ENCODE results near the gene BNC2.

BNC2 gene

DNA sequence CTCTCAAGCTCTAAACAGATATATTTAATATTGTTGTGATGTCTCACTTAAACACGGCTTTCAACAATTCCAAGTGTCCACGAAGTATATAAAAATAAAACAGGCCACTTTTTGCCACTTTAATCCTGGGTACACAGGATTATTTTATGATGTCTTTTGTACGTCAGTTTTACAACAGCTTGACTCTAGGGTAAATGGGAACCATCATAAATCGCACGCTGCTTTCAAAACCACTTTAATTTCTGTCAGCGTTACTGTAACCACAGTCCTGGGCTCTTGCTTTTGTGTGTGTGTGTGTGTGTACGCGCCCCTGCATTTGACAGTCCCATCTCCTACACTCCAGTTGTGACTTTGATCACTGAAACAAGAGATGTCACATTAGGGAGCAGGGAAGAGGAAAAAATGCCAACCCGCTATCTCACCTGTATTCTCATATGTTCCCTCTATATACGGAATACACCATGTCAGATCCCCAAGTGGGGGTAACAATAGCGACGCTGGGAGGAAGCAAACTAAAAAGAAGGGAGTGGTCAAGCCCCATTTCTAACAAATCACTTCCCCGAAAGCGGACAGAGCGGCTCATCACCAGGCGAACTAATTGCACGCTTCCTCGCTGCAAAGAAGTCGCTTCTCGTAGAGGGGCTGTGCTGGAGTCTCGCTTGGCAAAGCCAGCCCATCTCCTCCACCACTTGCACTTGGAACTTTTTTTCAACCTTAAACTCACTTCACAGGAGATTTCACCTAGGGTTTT is 1.2 kb downstream of the BNC2 start:
- DNase-seq (ENCODE audit: low read depth in 3 of 3) = no peak

DNA sequence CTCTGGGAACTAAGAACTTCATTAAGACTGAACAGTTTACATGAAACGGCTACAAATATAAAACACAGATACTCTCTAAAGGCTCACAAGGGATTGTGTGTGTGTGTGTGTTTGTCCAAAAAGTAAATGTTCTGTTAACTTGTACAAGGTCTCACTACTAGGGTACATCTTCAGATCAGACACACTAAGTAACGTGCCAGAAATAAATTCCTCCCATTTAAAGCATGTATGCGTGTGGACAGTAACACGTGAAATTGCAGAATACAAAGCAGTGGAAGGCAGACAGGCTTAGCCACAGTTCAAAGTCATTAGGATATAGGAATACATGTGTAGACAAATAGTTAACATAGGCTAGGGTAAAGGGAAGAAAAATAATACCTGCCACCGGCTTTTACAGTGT is 1.8 kb downstream of the BNC2 start:
- DNase-seq (ENCODE audit: low read depth in 3 of 3) = no peak

DNA sequence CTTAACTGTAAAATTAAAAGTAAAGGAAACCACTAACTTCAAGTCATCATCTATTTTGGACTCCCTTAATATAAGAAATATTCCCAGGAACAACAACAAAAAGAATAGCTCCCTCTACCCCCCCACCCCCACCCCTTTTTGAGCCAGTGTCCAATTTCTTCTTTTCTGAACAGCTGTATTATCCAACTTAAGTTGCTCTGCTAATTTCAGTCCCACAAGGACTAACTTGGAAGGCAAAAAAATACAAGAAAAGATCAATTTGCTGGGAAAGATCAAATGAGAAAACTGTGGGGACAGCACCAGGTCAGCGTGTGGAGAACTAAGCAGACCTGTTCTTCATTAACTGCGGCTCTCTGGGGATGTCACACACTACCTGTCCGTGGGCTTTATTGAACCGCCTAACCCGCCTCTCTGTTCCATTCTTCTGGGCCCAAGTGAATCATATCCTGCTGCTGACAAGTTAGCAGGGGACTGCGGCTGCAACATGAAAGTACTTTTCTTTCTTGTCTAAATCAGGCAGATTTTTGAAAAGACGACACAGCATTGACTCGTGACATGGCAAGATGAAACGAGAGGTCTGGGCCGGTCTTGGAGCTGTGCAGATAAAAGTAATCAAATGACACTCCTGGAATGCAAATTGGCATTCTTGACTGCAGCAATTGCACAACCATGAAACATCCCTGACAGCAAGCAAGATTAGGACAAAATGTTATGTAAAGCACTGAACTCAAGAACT is 2.7 kb downstream of the BNC2 start:
- no peak for DNase-seq (ENCODE audit: low read depth in 3 of 3)

DNA sequence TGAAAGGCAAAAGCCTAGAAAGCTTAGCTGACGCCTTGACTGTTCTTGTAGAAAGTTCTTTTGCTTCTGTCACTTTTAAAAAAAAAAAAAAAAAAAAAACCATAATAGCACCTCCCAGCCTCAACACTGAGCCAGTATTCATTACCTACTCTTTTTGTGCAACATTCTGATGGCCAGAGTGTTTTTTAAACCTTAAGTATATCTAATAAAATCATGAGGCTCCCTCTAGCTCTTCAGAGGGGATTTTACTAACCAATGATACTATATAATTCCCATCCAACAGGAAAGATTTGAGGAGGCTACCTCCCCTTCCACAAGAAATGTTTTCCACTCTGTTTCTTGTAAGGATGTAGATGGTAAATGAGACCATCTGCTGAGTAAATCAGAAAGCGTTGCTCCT is 3.9 kb downstream of the BNC2 start:
- no peak for DNase-seq (ENCODE audit: low read depth in 3 of 3)

DNA sequence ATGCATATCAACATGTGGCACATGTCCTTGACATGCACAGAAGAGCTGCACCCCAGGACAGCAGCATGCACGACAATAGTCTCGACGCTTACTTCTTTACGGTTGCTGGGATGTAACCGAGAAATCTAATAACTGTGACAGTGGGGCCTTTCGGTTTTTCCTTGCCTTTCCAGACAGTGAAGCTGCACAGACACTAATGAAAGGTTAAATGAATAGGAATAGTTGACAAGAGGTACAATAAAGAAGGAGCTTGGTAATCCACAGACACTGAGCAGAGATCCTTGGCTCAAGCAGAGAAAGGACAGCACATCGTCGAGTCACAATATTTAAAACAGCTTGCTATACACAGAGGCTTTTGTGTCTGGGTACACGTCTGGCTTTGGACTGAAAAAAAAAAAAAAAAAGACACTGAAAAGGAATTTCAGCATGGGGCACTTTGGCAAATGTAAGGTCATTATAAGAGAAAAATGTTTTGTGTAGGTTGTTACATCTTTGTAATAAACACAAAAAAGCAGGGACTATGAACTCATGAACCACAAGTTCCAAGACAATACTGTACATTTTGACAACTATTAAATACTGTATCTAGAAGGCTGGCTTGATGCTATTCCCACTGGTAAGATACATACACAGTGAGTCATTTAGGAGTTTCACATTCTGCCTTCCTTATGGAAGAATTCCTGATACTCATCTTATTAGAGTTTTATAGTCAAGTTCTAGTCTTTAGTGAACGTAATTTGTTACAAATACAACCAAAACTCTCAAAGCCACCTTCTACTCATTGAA is 5.6 kb downstream of the BNC2 start:
- no peak for DNase-seq (ENCODE audit: low read depth in 3 of 3)

DNA sequence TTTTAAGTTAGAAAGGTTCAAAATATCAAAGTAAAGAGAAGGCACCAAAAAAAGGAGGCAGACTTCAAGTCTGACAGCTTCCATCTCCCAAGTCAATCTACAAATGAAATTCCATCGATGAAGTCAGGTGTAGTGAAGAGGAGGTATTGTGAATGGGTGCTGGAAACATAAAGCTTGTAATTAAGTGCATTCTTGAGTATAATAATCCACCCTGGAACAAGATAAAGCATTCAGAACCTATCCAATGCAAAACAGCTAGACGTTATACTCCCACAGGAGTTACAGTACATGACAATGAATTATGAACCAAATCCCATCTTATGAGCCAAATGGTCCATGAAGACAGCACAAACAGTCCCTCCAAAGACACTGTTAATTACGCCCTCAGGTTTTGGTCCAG is 22.3 kb downstream of the BNC2 start:
- DNase-seq (ENCODE audit: low read depth in 3 of 3) = no peak

DNA sequence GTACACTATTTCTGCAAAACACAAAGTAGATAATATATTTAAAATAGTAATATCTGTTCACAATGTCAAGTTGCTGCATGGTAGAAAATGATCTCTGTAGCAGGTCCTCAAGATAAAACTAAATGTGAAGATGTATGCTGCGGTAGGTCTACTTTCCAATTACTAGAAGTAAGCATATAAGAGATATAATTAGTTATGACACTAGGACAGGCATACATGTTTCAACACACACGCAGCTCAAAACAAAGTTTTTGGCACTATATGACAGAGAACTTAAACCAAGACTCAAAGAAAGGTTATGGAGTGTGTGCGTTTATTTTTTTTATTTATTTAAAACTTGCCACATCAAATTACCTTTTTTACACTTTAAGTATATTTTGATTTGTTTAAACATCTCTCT is 23.5 kb downstream of the BNC2 start:
- DNase-seq (ENCODE audit: low read depth in 3 of 3) = no peak

DNA sequence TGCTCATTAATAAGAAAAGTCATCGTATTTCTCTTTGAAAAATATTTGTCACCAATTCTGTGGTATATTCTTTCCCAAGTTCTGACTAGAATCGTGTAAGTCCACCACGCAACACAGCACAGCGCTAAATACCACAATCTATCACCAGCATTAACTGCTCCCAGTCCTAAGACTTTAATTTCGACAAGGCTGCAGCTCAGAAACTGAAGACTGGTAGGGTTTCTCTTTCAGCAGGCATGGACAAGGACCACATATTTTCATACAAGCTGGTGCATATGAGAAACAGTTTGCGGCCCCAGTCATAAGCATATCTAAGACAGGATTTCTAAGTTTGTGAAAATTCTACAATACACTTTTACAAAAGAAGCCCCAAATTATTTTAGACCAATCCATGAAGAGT is 24.1 kb downstream of the BNC2 start:
- DNase-seq (ENCODE audit: low read depth in 3 of 3) = no peak

DNA sequence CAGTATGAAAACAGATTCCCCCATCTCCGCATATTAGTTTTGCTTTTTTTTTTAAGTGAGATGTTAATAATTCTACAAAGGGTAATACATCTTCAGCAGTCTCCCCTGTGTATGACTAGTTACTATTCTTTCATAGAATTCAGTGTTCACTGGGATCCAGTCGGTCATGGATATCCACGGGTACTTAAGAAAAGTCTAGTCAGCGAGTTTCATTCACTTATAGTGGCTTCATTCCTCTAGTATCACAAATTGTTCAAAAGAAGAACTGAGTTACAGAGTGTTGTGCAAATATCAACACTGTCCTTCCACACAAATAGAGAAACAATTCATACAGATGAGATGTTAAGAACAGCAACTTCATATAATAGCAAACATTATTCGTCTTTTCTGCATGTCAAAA is 35.7 kb downstream of the BNC2 start:
- DNase-seq (ENCODE audit: low read depth in 3 of 3) = no peak

DNA sequence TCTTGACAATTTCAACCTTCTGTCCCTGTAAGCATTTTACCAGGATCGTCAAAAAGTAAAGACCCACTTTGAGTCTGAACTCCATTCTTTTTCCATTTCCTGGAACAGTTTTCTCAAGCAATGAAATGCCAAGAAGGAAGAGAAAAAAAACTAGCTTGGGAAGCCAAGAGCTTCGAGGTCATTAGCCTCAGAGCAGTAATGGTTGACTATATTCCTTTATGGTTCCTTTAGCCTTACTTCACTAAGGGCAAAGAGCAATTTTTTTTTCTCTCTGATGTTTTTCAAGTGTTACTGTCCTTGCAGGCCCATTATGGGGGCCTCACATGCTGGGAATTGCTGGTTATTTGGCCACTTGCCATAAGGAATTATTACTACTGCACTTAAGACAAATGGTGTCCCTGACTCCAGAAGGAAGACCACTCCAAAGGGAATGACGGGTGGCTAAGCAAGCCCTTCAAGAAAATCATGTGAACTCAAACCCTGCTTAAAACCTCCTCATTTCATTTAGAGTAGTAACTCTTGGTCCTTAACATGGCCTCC is 37.1 kb downstream of the BNC2 start:
- no peak for DNase-seq (ENCODE audit: low read depth in 3 of 3)

DNA sequence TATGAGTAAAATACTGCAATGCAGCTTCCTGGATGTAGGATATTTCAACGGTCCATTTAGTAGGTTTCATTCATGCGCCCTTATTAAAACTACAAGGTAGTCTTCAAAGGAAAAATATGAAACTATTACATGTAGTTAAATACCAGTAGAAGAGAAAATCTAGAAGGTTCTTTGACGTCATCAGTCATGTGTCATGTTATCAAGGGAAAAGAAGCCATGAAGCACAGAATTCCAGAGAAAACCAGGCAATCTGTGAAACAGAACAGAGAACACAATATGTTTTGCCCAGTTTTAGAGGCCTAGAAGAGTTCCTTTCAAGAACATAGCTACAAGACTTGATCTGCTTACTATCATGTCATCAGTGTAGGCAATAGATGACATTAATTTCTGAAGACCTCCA is 38.4 kb downstream of the BNC2 start:
- DNase-seq (ENCODE audit: low read depth in 3 of 3) = no peak

DNA sequence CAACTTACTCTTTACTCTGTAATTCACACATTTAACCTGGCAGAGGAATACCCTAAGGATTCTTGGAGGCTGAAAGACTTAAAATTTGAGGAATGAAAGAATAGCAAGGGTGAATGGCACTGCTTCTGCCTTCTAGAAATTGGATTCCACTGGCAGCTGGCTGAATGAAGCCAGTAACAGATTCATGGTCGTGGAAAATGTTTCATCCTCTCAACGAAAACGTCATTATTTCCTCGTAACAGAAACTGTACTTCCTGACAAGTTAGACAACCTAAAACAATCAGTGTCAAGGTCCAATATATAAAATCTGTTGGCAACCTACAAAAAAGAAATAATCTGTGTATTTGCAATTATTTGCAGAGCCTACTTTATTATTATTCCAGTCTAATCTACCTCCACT is 39.7 kb downstream of the BNC2 start:
- no peak for DNase-seq (ENCODE audit: low read depth in 3 of 3)

DNA sequence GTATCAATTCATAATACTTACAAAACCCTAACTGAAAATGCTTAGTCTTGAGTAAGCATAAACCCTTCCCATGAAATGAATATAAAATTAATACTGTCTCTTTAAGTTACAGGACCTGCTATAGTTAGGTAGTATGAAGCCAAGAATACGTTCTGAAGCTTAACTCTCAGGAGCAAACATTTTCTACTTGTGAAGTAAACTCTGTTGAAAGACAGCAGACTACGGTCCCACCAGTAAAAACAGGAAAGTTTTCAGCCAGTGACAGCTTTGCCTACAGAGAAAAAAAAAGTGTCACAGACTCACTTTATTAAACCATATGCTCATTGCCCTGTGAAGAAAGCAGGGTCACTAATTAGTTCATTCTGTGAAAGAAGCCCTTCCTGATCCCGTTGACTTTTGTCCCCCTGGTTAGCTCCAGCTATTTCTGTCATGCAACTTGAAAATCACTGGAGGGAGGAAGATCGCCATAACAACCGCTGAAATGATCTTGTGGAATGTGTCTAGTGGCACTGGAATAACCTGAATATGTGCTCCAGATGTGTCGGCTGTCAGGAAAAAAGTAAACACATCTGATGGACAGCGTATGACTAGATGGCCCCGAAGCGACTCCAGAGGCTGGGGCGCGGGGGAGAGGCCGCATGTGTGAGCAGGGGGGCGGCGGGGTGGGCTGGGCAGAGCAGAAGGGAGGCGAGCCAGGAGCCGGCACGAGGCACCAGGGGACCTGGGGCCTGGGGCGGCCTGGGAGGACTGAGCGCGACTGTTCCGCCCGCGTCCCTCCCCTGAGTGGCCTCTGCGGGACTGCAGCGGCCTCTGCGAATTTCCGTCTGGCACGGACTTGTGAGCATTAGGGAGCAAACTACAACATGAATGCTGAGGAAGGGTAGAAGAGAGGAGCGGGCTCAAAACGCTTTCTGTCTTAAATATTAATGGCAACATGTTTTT is 41.9 kb downstream of the BNC2 start:
- DNase-seq (ENCODE audit: low read depth in 3 of 3) = no peak

DNA sequence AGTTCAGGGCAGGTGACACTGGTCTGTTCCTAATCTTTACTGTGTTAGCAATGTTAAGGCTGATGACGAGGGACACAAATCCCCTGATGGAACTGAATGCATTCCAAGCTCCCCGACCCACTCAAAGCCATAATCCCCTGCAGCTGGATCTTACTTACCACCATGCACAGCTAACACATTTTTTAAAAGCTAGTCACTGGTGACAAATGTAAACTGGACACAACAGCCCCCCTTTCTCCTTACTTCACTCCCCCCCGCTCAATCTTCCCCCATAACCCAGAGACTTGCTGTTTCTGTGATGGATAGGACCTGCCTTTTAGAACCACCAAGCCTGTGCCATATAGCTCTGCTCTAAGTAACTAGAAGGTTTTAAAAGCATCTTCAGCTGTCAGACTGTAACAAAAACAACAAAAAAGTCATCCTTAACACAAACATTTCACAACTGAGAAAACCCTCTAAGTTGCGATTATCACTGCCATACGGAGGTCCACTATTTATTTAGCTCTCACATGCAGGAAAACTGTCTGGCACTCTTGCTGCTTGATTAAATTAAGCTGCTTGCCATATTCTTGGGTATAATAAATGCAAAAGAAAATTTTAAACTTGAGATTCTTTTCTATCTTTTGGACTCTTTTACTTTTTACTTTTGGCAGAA is 44.4 kb downstream of the BNC2 start:
- DNase-seq (ENCODE audit: low read depth in 3 of 3) = no peak

DNA sequence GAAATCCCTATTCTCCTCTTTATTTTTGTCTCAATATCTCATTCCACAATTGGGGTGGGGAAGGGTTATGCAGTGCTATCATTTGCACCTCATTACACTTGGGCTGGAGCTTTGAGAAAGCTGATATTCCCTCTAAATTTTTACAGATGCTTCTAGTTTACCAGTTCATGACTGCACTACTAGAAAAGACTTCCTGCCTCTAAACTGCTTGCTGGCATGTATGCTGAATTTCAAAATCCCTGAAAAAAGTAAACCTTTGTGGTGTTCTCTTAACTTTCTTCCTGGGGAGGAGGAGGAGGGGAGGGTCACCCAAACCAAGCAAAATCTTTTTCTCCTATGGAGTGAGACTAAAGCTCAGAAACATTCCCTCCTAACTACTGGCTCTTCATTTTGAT is 45.1 kb downstream of the BNC2 start:
- DNase-seq (ENCODE audit: low read depth in 3 of 3) = no peak

DNA sequence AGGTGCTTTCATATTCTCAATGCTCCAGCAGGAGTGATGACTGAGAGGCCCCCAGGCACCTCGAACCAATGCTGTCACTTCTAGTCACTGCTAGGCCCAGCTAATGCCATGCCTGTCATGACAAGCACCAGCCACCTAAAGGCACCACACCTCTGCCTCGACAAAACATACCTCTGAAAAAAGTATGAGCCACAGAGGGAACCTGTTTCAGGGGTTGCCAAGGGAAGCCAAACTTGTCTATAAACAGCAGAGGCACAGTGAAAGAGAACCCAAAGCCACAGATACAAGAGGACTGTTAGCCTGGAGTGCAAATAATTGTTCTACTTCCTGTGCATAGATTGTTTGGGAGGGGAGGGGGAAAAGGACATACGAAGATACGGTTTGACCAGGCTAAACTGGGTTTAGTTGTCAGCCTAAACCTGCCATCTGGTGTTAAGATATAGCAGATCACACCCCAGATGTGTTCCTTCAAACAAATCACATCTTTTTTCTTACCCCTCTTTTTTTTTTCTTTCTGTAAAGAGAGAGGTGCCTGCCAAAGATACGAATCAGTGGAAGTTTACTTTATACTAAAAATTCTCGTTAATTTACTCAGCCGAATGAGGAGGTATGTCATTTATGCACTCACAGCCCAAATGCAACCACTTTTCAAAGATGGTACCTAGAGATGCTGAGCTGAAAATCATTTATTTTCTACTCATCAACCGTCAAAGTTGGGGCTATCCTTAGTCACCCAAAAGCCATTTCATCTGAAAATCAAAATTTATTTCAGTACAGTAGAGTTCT is 45.7 kb downstream of the BNC2 start:
- no peak for DNase-seq (ENCODE audit: low read depth in 3 of 3)

DNA sequence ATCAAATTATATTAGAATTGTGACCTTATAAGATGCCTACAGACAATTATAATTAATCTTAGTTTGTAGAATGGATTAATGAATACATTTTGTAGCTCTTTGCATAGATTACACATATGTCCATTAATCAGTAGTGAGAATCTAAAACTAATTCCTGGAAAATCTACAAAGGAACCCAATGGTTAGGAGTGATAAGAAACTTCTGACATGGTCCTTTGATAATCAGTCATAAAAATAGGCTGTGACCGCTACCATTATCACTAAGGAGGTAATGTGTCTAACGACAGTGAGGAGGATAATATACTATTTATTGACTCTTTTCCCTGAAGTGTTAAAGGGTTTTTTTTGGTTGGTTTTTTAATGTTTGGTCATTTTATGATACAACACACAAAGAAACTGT is 46.6 kb downstream of the BNC2 start:
- no peak for DNase-seq (ENCODE audit: low read depth in 3 of 3)

DNA sequence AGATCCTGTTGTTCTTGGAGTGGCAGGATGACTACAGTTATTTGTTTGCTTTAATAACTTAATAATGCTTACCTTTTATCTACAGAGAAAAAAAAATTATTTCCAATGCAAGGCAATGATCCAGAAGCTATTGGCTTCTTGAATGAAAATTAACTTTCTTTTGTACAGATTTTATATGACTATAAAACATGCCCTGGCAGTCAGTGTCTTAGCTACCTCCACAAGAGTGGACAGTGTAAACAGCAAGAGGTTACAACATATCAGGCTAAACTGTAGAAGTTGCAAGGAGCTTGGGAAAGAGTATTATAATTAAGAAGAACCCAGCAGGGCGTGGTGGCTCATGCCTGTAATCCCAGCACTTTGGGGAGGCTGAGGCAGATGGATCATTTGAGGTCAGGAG is 49.1 kb downstream of the BNC2 start:
- DNase-seq (ENCODE audit: low read depth in 3 of 3) = no peak

DNA sequence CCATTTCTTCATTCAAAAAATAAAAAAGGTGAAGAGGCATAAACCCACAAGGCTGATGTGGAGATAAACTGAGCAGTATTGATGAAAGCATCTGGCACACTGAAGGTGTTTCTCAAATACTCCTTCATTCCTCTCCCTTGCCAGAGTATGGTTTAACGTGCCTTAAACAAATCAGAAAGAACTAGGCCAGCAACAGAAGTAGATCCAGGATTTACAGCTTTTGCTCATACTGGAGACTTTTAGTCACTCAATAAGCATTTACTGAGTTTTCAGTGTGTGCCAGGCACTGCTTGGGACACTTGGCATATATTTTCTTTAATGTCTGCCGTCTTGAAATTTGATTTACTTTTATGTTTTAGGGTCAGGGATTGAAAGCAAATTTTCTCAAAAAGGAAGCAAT is 53.0 kb downstream of the BNC2 start:
- DNase-seq (ENCODE audit: low read depth in 3 of 3) = no peak

DNA sequence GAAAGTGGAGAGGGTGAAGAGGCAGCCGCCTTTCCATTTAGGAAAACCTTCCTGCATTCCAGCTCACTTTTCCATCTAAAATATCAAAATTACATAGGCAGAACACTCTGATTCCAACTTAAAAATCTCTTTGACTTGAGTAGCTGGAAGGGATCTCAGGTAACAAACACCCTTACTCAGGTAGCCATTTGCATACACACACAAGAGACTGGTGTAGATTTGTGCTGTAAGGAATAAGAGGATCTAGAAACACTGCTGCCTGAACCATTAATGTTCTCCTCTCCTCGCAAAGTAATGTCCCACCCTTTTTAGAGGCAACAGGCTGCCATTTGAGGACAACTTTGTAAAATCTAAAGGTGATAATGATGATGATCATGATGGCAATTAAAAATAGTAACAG is 53.5 kb downstream of the BNC2 start:
- DNase-seq (ENCODE audit: low read depth in 3 of 3) = no peak
